ENCODE results near the gene DLG2.

The DLG2 gene

DNA sequence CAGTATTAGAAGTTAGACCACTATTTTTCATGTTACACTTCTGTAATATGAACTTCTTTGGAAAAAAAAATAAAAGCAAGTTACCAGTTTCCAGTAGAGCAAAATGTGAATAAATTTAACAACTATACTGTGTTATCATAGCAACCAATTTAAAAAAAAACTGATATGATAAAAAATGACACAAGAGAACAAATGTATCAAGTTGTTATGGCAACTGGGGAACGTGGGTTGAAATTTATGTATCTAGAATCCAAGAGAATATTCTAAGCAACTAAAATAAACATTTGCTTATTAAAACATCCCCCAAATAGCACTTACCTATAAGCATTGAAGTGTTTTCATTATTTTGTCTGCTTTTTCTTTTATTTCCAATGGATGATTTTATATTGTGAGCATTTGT, 442.4 kb downstream of the DLG2 start:
- no peaks in the 10 kb centered on the region for H3K4me1 Mint-ChIP-seq
- H3K9me3 Mint-ChIP-seq: peaks cover 3 to 9% of the 10 kb centered on the region in 2 donors
- ATAC-seq (replicated peaks) (no peak), DNase-seq (no peak)
- H3K4me3 Mint-ChIP-seq: no peak overlapping the region
- H3K27me3 Mint-ChIP-seq: no peaks in the 10 kb centered on the region
- no peak overlapping the region for H3K27ac Mint-ChIP-seq
- H3K36me3 Mint-ChIP-seq: no peaks in the 10 kb centered on the region

DNA sequence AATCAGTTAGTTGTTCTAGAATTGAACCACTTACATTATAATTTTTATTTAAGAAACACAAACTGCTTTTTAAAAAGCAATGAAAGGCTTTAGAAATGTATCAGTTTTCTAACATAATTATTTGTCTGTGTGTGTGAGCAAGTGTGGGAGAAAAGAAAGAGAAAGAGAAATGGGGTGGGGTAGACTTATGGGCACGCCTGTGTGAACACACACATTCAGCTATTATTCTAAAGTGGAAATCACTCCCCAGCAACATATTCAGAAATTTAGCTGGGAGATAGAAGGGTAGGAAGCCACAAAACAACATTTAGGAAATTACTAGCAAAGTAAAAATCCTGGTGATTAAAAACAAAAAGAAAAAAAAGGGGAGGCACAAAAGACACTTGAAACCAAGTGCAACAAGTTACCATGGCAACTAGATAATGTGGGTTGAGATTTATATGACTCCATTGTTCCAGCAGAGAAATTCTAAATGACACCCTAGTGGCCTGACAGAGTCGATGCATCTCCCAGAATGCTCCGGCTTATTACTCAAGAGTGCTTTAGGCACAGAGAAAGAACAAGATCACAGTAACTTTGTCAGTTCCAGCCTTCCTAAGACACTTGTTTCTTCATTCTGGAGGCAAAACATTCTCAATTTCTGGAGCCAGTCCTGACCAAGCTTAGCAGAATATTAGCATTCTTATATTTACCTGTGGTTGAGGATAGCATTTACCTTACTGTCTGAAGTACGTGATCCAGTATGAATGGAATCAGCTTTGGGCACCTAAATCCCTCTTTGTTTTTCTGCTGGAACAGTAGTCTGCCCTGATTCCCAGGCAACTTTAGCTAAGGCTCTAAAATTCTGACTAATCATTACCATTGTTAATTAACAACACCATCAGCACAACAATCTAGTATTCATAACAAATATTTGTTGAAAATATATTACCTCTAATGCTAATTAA, 444.4 kb downstream of the DLG2 start:
- Mint-ChIP-seq H3K27me3 (no peaks in the 10 kb centered on the region), H3K9me3 (peaks cover 0 to 2% of the 10 kb centered on the region in 2 donors), H3K27ac (no peak overlapping the region), H3K36me3 (no peaks in the 10 kb centered on the region), H3K4me3 (no peak overlapping the region), H3K4me1 (no peaks in the 10 kb centered on the region)
- DNase-seq: no peak
- peak in 1 of 2 donors; percentile 60 for ATAC-seq (replicated peaks)

DNA sequence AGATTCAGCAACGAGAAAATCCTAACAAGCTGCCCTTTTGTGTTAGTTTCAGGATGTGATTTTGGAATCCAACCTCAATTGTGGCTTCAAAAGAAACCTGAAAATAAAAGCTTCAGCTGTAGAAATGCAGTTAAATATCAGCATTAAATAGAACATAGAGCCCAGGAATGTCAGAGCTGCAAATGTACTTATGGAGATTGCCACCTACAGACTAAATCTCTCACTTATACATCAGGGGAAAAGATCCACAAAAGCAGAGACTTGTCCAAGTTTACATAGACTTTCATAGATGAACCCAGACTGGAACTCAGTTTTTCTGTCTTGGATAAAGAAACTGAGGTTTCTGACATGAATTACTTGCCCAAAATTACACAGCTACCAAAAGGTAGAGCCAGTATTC, 446.6 kb downstream of the DLG2 start:
- no peak overlapping the region for H3K4me3 Mint-ChIP-seq
- no peak for DNase-seq
- ATAC-seq (replicated peaks): no peak
- H3K27ac Mint-ChIP-seq: no peak overlapping the region
- H3K9me3 Mint-ChIP-seq: peaks cover 6 to 9% of the 10 kb centered on the region in 2 donors
- H3K4me1 Mint-ChIP-seq: no peaks in the 10 kb centered on the region
- no peaks in the 10 kb centered on the region for H3K27me3 Mint-ChIP-seq
- no peaks in the 10 kb centered on the region for H3K36me3 Mint-ChIP-seq

DNA sequence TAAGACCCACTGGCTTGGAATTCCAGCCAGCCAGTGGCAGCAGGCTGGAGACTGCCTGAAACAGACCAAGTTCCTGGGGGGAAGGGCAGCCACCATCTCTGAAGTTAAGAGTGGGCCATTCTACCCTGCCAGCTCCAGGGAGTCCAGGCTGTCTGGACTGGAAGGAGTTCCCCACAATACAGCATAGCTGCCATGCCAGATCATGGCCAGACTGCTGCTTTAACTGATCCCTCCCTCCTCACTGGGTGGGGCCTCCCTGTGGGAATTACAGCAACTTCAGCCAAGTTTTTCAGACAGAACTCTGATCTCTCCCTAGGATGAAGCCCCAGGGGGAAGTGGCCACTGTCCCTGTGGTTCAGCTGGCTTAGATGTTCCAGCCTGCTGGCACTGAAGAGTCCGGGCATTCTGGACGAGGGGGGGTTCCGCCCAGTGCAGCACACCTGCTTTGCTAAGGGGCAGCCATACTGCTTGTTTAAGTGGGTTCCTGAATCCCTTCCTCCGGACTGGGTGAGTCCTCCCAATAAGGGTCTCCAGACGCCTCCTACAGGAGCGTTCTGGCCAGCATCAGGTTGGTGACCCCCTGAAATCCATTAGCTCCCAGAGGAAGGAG, 455.4 kb downstream of the DLG2 start:
- DNase-seq (no peak), ATAC-seq (replicated peaks) (no peak)
- no peak overlapping the region for H3K27ac Mint-ChIP-seq
- no peaks in the 10 kb centered on the region for H3K4me1 Mint-ChIP-seq
- no peaks in the 10 kb centered on the region for H3K27me3 Mint-ChIP-seq
- H3K9me3 Mint-ChIP-seq: peaks cover 15 to 22% of the 10 kb centered on the region in 2 donors
- H3K36me3 Mint-ChIP-seq: peaks cover 0 to 3% of the 10 kb centered on the region in 2 donors
- H3K4me3 Mint-ChIP-seq: no peak overlapping the region

DNA sequence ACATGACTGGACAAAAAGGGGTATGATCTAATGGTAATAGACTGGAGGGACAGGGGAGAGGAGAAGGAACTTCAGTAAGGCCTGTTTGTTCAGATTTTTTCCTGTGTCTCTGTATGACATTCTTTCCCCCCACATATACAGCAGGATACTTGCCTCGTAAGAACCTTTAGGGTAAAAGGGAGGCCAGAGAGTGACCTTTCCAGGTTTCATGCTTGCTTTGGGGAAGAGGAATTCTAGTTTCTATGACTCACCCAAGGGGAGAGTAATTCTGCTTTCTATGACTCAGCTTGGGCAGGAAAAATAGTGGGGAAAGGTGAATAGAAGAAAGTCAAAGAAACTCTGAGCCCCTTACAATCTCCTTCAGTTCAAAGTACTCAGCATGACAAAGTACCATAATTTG, 457.0 kb downstream of the DLG2 start:
- no peak for DNase-seq
- ATAC-seq (replicated peaks): peak in 1 of 2 donors; percentile 51
- Mint-ChIP-seq H3K27ac (no peak overlapping the region), H3K4me1 (no peaks in the 10 kb centered on the region), H3K27me3 (no peaks in the 10 kb centered on the region), H3K9me3 (peaks cover 8 to 16% of the 10 kb centered on the region in 2 donors), H3K36me3 (peaks cover 0 to 3% of the 10 kb centered on the region in 2 donors), H3K4me3 (no peak overlapping the region)

DNA sequence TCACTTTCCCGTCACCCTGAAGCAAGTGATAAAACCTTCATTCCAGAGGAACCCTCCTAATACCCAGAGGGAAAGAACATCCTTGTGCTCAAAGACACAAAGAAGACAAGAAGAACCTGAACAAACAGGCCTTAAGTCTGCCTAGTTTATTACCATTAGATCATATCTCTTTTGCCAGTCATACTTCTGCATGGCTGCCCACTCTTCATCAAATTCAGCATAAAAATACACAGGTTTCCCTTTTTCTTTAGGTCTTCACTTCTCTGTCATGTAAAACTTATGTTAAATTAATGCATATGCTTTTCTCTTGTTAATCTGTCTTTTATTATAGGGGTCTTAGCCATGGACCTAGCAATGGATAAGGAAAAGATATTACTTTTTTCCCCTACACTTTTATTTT, 459.7 kb downstream of the DLG2 start:
- ATAC-seq (replicated peaks) (no peak), DNase-seq (no peak)
- H3K4me1 Mint-ChIP-seq: no peaks in the 10 kb centered on the region
- no peak overlapping the region for H3K4me3 Mint-ChIP-seq
- peaks cover 0 to 8% of the 10 kb centered on the region in 2 donors for H3K9me3 Mint-ChIP-seq
- H3K27me3 Mint-ChIP-seq: no peaks in the 10 kb centered on the region
- H3K27ac Mint-ChIP-seq: no peak overlapping the region
- H3K36me3 Mint-ChIP-seq: peaks cover 0 to 3% of the 10 kb centered on the region in 2 donors

DNA sequence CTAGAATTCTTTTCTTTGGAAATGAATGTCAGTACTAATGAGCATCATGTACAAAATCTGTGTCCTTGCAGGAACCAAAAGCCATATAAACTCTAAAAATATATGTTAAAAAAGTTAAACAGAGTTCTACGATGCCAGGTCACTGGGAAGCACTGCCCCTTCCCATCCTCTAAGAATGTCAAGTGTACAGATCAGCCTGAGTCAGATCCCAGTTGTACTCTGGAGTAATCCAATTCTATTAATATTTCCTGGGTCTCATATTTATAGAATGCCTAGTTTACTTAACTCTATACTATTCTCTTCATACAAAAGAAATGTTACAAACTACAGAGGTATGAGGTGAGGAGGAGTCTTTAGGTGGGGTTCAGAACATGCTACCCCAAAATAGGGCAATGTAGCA, 460.1 kb downstream of the DLG2 start:
- H3K36me3 Mint-ChIP-seq: peaks cover 0 to 3% of the 10 kb centered on the region in 2 donors
- peaks cover 0 to 10% of the 10 kb centered on the region in 2 donors for H3K9me3 Mint-ChIP-seq
- H3K4me1 Mint-ChIP-seq: no peaks in the 10 kb centered on the region
- H3K27me3 Mint-ChIP-seq: no peaks in the 10 kb centered on the region
- H3K4me3 Mint-ChIP-seq: no peak overlapping the region
- H3K27ac Mint-ChIP-seq: no peak overlapping the region
- ATAC-seq (replicated peaks) (no peak), DNase-seq (no peak)

DNA sequence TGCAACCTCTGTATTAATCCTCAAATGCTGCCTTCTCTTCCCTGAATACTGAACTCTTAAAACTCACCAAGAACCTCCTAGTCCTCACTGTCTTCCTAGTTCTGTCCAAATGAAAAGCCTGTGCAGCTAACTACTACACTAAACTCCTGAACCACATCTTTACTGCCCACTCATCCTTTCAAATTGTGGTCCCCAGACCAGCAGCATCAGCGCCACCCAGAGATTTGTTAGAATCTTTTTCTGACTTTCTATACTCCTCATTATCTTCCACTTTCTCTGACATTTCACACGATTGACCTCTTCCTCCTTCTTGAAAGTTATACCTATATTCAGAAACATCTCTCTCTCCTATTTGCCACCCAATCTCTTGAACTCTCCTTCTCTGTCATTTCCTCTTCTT, 461.3 kb downstream of the DLG2 start:
- Mint-ChIP-seq H3K36me3 (peaks cover 0 to 3% of the 10 kb centered on the region in 2 donors), H3K27me3 (no peaks in the 10 kb centered on the region), H3K4me1 (no peaks in the 10 kb centered on the region), H3K4me3 (no peak overlapping the region), H3K27ac (no peak overlapping the region), H3K9me3 (peaks cover 2 to 9% of the 10 kb centered on the region in 2 donors)
- DNase-seq: no peak
- ATAC-seq (replicated peaks): no peak

DNA sequence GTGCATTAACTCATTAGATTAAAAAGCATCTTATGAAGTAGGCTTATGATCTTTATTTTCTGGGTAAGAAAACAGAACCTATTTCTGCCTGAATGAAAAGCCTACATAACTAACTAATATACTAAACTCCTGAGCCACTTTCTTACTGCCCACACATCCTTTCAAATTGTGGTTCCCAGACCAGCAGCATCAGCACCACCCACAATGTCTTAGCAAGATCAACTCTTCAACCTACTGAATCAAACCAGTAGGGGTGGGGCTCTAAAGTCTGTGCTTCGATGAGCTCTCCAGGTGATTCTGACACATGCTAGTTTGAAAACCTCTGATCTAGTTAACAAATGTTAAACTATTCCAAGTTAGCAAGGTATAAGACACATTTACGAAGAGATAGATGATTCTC, 462.4 kb downstream of the DLG2 start:
- Mint-ChIP-seq H3K27ac (no peak overlapping the region), H3K4me3 (no peak overlapping the region), H3K27me3 (no peaks in the 10 kb centered on the region), H3K9me3 (peaks cover 2 to 4% of the 10 kb centered on the region in 2 donors), H3K4me1 (no peaks in the 10 kb centered on the region), H3K36me3 (no peaks in the 10 kb centered on the region)
- DNase-seq (no peak), ATAC-seq (replicated peaks) (no peak)

DNA sequence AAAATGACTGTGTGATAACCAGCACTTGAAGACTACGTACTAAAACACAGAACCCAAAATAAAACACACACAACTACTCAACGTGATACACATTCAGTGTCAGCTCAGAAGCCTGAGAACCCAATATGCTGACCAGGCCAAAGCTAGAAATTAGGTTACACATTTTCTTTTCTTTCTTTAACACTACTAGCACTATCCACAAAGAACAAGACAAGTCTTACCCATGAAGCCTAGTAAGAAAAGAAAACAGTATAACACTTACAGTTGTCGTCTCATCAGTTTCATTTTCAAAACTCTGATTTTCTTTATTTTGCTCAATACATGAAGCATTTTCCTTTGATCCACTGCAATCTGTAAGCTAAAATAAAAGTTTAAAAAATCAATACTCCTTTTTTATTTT, 472.9 kb downstream of the DLG2 start:
- H3K9me3 Mint-ChIP-seq: peaks cover 0 to 9% of the 10 kb centered on the region in 2 donors
- no peak for ATAC-seq (replicated peaks)
- no peak overlapping the region for H3K4me3 Mint-ChIP-seq
- H3K4me1 Mint-ChIP-seq: no peaks in the 10 kb centered on the region
- no peaks in the 10 kb centered on the region for H3K36me3 Mint-ChIP-seq
- H3K27ac Mint-ChIP-seq: no peak overlapping the region
- H3K27me3 Mint-ChIP-seq: no peaks in the 10 kb centered on the region
- no peak for DNase-seq

DNA sequence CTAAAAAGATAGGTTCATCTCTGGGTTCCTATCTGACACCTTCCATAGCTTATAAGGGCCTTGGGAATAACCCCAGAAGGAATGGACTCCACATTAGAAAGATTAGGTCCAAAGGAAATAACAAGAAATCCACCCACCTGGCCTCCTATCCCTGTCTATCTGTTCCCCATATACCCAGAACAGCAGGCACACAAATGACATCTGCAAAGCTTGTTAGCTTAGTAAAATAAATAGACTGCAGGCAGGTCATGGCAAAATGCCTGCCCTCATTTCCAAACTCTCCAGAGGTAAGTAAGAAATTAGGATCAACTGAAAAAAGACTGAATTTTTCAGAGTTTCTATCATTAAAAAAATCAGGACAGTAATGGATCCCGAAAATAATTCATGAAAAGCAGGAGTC, 489.5 kb downstream of the DLG2 start:
- H3K27me3 Mint-ChIP-seq: no peaks in the 10 kb centered on the region
- H3K27ac Mint-ChIP-seq: no peak overlapping the region
- no peaks in the 10 kb centered on the region for H3K36me3 Mint-ChIP-seq
- H3K9me3 Mint-ChIP-seq: peaks cover 0 to 11% of the 10 kb centered on the region in 2 donors
- H3K4me3 Mint-ChIP-seq: no peak overlapping the region
- H3K4me1 Mint-ChIP-seq: no peaks in the 10 kb centered on the region
- ATAC-seq (replicated peaks) (no peak), DNase-seq (no peak)

DNA sequence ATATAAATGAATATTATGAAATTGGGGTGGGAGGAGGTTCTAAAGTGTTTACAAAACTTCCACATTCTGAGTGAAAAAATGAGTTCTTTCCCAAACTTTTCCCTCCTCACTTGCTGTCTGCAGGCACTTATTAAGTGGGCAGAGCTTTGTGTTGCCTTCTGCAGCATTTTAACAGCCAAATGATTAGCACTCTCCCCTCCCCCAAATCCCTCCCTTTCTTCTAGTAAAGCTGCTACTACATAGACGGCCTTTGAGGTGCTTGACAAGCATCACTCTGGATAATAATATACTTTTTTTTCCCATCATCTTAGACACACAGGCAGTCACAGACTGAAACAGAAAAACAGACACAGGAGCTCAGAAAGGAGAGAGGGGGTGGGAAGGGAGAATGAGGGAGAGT, 493.5 kb downstream of the DLG2 start:
- H3K27ac Mint-ChIP-seq: no peak overlapping the region

DNA sequence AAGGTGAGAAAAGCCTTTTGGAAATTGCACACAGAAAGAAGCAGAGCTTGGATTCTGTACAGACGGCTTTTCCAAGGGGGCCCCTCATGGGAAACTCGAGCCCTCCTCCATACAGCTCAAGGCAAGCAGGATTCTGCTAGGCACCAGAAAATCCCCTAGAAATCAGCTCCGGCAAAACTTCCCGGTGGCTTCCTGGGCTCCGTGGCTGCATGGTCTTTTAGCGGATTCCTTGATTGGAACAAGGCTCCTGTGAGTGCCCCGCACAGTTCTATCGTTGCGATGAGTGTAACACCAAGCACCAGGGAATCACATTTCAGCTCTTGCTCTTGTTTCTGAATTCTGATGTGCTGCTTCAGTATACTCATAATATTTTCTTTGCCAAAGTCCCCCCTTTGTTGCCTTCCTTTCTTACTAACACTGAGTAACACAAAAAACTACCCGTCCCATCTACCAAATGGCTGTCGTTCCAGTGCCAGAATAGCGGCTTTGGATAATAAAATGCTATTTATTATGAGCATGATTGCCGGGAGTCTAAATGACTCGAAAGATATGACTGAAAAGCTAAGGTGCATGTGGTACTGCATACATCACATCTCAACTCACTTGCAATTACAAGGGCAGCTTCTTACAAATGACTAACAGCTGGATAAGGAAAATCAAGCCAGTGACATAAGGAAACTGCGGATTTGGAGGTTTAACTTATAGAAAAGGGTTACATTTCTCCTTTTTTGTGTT, 494.1 kb downstream of the DLG2 start:
- no peaks in the 10 kb centered on the region for H3K36me3 Mint-ChIP-seq
- DNase-seq (no peak), ATAC-seq (replicated peaks) (no peak)
- H3K4me3 Mint-ChIP-seq: no peak overlapping the region
- H3K4me1 Mint-ChIP-seq: no peaks in the 10 kb centered on the region
- H3K27ac Mint-ChIP-seq: no peak overlapping the region
- no peaks in the 10 kb centered on the region for H3K27me3 Mint-ChIP-seq
- peaks cover 3 to 4% of the 10 kb centered on the region in 2 donors for H3K9me3 Mint-ChIP-seq

More for the DNA sequence above, 493.5 kb downstream of the DLG2 start:
- H3K27me3 Mint-ChIP-seq: no peaks in the 10 kb centered on the region
- DNase-seq: no peak
- H3K36me3 Mint-ChIP-seq: no peaks in the 10 kb centered on the region
- H3K4me3 Mint-ChIP-seq: no peak overlapping the region
- H3K9me3 Mint-ChIP-seq: peaks cover 3 to 4% of the 10 kb centered on the region in 2 donors
- H3K4me1 Mint-ChIP-seq: no peaks in the 10 kb centered on the region
- no peak for ATAC-seq (replicated peaks)

DNA sequence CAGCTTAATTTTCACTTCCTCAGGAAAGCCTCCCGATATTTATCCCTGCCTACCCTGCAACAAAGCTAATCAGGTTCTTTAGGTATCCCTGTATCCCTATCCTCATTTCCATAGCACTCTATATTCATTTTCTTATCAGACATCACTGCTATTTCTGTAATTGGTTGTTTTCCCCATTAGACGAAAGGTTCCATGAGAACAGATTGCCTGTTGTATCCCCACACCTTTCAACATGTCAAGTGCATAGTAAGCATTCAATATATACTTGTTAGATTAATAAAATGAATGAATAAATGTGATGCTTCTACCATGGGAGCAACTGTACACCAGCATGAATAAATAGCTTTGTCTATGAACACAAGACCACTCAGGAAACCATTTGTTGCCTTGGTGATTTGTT, 499.8 kb downstream of the DLG2 start:
- H3K27ac Mint-ChIP-seq: no peak overlapping the region

More for the DNA sequence above, 499.8 kb downstream of the DLG2 start:
- peaks cover 3 to 9% of the 10 kb centered on the region in 2 donors for H3K4me1 Mint-ChIP-seq
- peaks cover 0 to 3% of the 10 kb centered on the region in 2 donors for H3K36me3 Mint-ChIP-seq
- ATAC-seq (replicated peaks): no peak
- H3K9me3 Mint-ChIP-seq: peaks cover 8% of the 10 kb centered on the region in 2 donors
- no peaks in the 10 kb centered on the region for H3K27me3 Mint-ChIP-seq
- H3K4me3 Mint-ChIP-seq: no peak overlapping the region
- DNase-seq: no peak

Measured in stimulated activated naive B cell treated with anti-CD40 and anti-IgM and Interleukin-4, amounts not matched to agents 10 μg/mL and 1 μg/mL and 100 μg/mL, for 72 hours (primary cell).